ENCODE measurements around the gene NRDE2. TPM values are rescaled to one million over a fixed set of nuclear protein-coding genes. Genes with fewer than 3 reads are reported as not detected.

Gene NRDE2
- total and polyA plus RNA-seq, 2 donors from 2014 or later: 7.0 to 27.9 TPM

- DNase-seq (no peak), FAIRE-seq (no peak)
- Histone ChIP-seq H3K27ac (ENCODE audit: low read depth in 2 of 2, low read length in 2 of 2) (no peak overlapping the region), H3K27me3 (ENCODE audit: control insufficient read depth, insufficient read depth, low read length) (no peaks in the 10 kb centered on the region), H3K36me3 (ENCODE audit: control insufficient read depth in 2 of 3, insufficient read depth in 3 of 3, low read length in 3 of 3) (peaks cover 5 to 12% (median 11%) of the 10 kb centered on the region in 3 donors), H3K9me3 (ENCODE audit: control insufficient read depth in 2 of 3, insufficient read depth in 1 of 3, low read length in 3 of 3) (no peaks in the 10 kb centered on the region), H3K4me3 (ENCODE audit: low read length in 3 of 3) (no peak overlapping the region), H3K4me1 (ENCODE audit: control insufficient read depth in 2 of 3, insufficient read depth in 2 of 3, low read depth in 1 of 3, low read length in 3 of 3) (peaks cover 2 to 10% (median 5%) of the 10 kb centered on the region in 3 donors), H3K9ac (ENCODE audit: low read length in 3 of 3) (no peak overlapping the region)
- intact Hi-C loops (cut with DNase I): no loop called here
- TF ChIP-seq, protein P1, sequence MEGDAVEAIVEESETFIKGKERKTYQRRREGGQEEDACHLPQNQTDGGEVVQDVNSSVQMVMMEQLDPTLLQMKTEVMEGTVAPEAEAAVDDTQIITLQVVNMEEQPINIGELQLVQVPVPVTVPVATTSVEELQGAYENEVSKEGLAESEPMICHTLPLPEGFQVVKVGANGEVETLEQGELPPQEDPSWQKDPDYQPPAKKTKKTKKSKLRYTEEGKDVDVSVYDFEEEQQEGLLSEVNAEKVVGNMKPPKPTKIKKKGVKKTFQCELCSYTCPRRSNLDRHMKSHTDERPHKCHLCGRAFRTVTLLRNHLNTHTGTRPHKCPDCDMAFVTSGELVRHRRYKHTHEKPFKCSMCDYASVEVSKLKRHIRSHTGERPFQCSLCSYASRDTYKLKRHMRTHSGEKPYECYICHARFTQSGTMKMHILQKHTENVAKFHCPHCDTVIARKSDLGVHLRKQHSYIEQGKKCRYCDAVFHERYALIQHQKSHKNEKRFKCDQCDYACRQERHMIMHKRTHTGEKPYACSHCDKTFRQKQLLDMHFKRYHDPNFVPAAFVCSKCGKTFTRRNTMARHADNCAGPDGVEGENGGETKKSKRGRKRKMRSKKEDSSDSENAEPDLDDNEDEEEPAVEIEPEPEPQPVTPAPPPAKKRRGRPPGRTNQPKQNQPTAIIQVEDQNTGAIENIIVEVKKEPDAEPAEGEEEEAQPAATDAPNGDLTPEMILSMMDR (IDR thresholded peaks at IDR 0.05; ENCODE audit: borderline replicate concordance, extremely low read depth, insufficient read depth): no peak
Observed at GRCh38 chr14:90302529-90303303, 29.0 kb downstream of the NRDE2 start.

GRCh38 chr14:90301668-90302090, 30.1 kb downstream of the NRDE2 start:
- intact Hi-C loops (cut with DNase I): no loop called here
- Histone ChIP-seq H3K36me3 (ENCODE audit: control insufficient read depth in 2 of 3, insufficient read depth in 3 of 3, low read length in 3 of 3) (peaks cover 5 to 12% (median 11%) of the 10 kb centered on the region in 3 donors), H3K4me3 (ENCODE audit: low read length in 3 of 3) (no peak overlapping the region), H3K9ac (ENCODE audit: low read length in 3 of 3) (no peak overlapping the region), H3K9me3 (ENCODE audit: control insufficient read depth in 2 of 3, insufficient read depth in 1 of 3, low read length in 3 of 3) (no peaks in the 10 kb centered on the region), H3K27me3 (ENCODE audit: control insufficient read depth, insufficient read depth, low read length) (no peaks in the 10 kb centered on the region), H3K4me1 (ENCODE audit: control insufficient read depth in 2 of 3, insufficient read depth in 2 of 3, low read depth in 1 of 3, low read length in 3 of 3) (peaks cover 2 to 10% (median 5%) of the 10 kb centered on the region in 3 donors), H3K27ac (ENCODE audit: low read depth in 2 of 2, low read length in 2 of 2) (peak overlapping the region; percentile 1 to 29)
- TF ChIP-seq, protein P1 (IDR thresholded peaks at IDR 0.05; ENCODE audit: borderline replicate concordance, extremely low read depth, insufficient read depth): peak; percentile 55
- peak; percentile 83 for FAIRE-seq
- DNase-seq: peak in 2 of 5 donors; percentile 59 to 79

- no peak for FAIRE-seq
- Histone ChIP-seq H3K36me3 (ENCODE audit: control insufficient read depth in 2 of 3, insufficient read depth in 3 of 3, low read length in 3 of 3) (peaks cover 5 to 14% (median 11%) of the 10 kb centered on the region in 3 donors), H3K9me3 (ENCODE audit: control insufficient read depth in 2 of 3, insufficient read depth in 1 of 3, low read length in 3 of 3) (no peaks in the 10 kb centered on the region), H3K4me3 (ENCODE audit: low read length in 3 of 3) (no peak overlapping the region), H3K27ac (ENCODE audit: low read depth in 2 of 2, low read length in 2 of 2) (no peak overlapping the region), H3K9ac (ENCODE audit: low read length in 3 of 3) (no peak overlapping the region), H3K4me1 (ENCODE audit: control insufficient read depth in 2 of 3, insufficient read depth in 2 of 3, low read depth in 1 of 3, low read length in 3 of 3) (peaks cover 2 to 10% (median 5%) of the 10 kb centered on the region in 3 donors), H3K27me3 (ENCODE audit: control insufficient read depth, insufficient read depth, low read length) (no peaks in the 10 kb centered on the region)
- TF ChIP-seq, protein P1 (IDR thresholded peaks at IDR 0.05; ENCODE audit: borderline replicate concordance, extremely low read depth, insufficient read depth): no peak
- DNase-seq: no peak
- intact Hi-C loops (cut with DNase I): no loop called here
Observed at GRCh38 chr14:90301122-90301521, 30.6 kb downstream of the NRDE2 start.
